DOHH2 (cell line): ENCODE data around the gene KLK11.

Source experiments
- H3F3A ChIP-seq: fragments of 200-600 bp; sonication (generic), shearing (Covaris generic); 2 replicates; pipeline ENCODE4 v1.6.0; 2016; ENCODE audit warnings: antibody characterized with exemption, mild to moderate bottlenecking; ENCODE audit not compliant: control insufficient read depth, insufficient read depth
- H3K27ac ChIP-seq: fragments of 200-600 bp; sonication (generic); 2 replicates; pipeline ENCODE4 v1.5.1; 2014; ENCODE audit warnings: low read depth, mild to moderate bottlenecking, low read length, moderate library complexity
- H3K27me3 ChIP-seq: fragments of 200-600 bp; sonication (generic); 2 replicates; pipeline ENCODE4 v1.6.1; 2014; ENCODE audit warnings: mild to moderate bottlenecking, low read length, mixed read lengths; ENCODE audit not compliant: control insufficient read depth
- H3K36me3 ChIP-seq: fragments of 200-600 bp; sonication (generic); 2 replicates; pipeline ENCODE4 v1.6.1; 2014; ENCODE audit warnings: mild to moderate bottlenecking, low read length, moderate library complexity, mixed read lengths; ENCODE audit not compliant: control insufficient read depth
- H3K4me1 ChIP-seq: fragments of 200-600 bp; sonication (generic); 2 replicates; pipeline ENCODE4 v1.6.1; 2014; ENCODE audit warnings: mild to moderate bottlenecking, low read length, mixed read lengths; ENCODE audit not compliant: control insufficient read depth
- H3K4me2 ChIP-seq: fragments of 200-600 bp; sonication (generic); 2 replicates; pipeline ENCODE4 v1.6.0; 2014; ENCODE audit warnings: mild to moderate bottlenecking, low read length, moderate library complexity
- H3K4me3 ChIP-seq: fragments of 200-600 bp; sonication (generic); 2 replicates; pipeline ENCODE4 v1.5.1; 2014; ENCODE audit warnings: mild to moderate bottlenecking, low read length, mixed read lengths
- H3K79me2 ChIP-seq: fragments of 200-600 bp; sonication (generic); 2 replicates; pipeline ENCODE4 v1.6.1; 2014; ENCODE audit warnings: mild to moderate bottlenecking, low read length, mixed read lengths; ENCODE audit not compliant: control insufficient read depth
- H3K9me2 ChIP-seq: fragments of 200-600 bp; sonication (generic); replicated peaks from 2 replicates; pipeline ENCODE4 v1.6.1; 2014; ENCODE audit warnings: mild to moderate bottlenecking, low read length, mixed read lengths; ENCODE audit not compliant: control insufficient read depth
- H3K9me3 ChIP-seq: fragments of 200-600 bp; sonication (generic); 2 replicates; pipeline ENCODE4 v1.6.1; 2014; ENCODE audit warnings: antibody characterized with exemption, low read length, mixed read lengths; ENCODE audit not compliant: control insufficient read depth, insufficient read depth
- H4K20me1 ChIP-seq: fragments of 200-600 bp; sonication (generic); 2 replicates; pipeline ENCODE4 v1.6.0; 2014; ENCODE audit warnings: low read depth, mild to moderate bottlenecking, antibody characterized with exemption, low read length, moderate library complexity; ENCODE audit not compliant: control insufficient read depth, insufficient read depth
- CTCF ChIP-seq: fragments of 200-600 bp; sonication (generic); IDR thresholded peaks from one replicate; pipeline ENCODE4 v1.5.1; 2014; ENCODE audit warnings: antibody characterized with exemption, mild to moderate bottlenecking, low read depth, low read length; ENCODE audit not compliant: poor library complexity, severe bottlenecking
- EZH2phosphoT487 ChIP-seq: fragments of 200-600 bp; sonication (generic); IDR thresholded peaks from 2 replicates; pipeline ENCODE4 v1.6.1; 2017; ENCODE audit warnings: borderline replicate concordance, mild to moderate bottlenecking, antibody characterized with exemption, low read length, moderate library complexity, mixed read lengths

Gene KLK11

GRCh38 chr19:51066393-51067186 lies 40.2 kb upstream of the KLK11 start:
- H3K4me3 ChIP-seq: no peak overlapping the region
- no peaks in the 10 kb centered on the region for H3K9me3 ChIP-seq
- H3K36me3 ChIP-seq: no peaks in the 10 kb centered on the region
- H3K9me2 ChIP-seq: no peaks in the 10 kb centered on the region
- TF ChIP-seq CTCF (no peak), EZH2phosphoT487 (no peak)
- H3K27ac ChIP-seq: no peak overlapping the region
- no peaks in the 10 kb centered on the region for H4K20me1 ChIP-seq
- H3K4me1 ChIP-seq: no peaks in the 10 kb centered on the region
- H3F3A ChIP-seq: no peaks in the 10 kb centered on the region
- H3K27me3 ChIP-seq: 0 out of 2 replicates have a peak, but pooled peaks cover 7% of the 10 kb centered on the region
- no peak overlapping the region for H3K4me2 ChIP-seq
- no peaks in the 10 kb centered on the region for H3K79me2 ChIP-seq

GRCh38 chr19:51065221-51065960 lies 39.0 kb upstream of the KLK11 start:
- Histone ChIP-seq H4K20me1 (no peaks in the 10 kb centered on the region), H3K27me3 (0 out of 2 replicates have a peak, but pooled peaks cover 6% of the 10 kb centered on the region), H3K27ac (no peak overlapping the region), H3K4me2 (no peak overlapping the region), H3K9me2 (no peaks in the 10 kb centered on the region), H3K36me3 (no peaks in the 10 kb centered on the region), H3K79me2 (no peaks in the 10 kb centered on the region), H3F3A (no peaks in the 10 kb centered on the region), H3K9me3 (no peaks in the 10 kb centered on the region), H3K4me3 (no peak overlapping the region), H3K4me1 (no peaks in the 10 kb centered on the region)
- TF ChIP-seq CTCF: no peak
- no peak for TF ChIP-seq EZH2phosphoT487

- H3K27me3 ChIP-seq: 0 out of 2 replicates have a peak, but pooled peaks cover 4% of the 10 kb centered on the region
- TF ChIP-seq EZH2phosphoT487: no peak
- no peak for TF ChIP-seq CTCF
- H3K27ac ChIP-seq: no peak within 1 kb of the TSS
- no peaks in the 10 kb centered on the region for H3K79me2 ChIP-seq
- H4K20me1 ChIP-seq: no peaks in the 10 kb centered on the region
- H3K9me3 ChIP-seq: no peaks in the 10 kb centered on the region
- H3K9me2 ChIP-seq: no peaks in the 10 kb centered on the region
- no peak within 1 kb of the TSS for H3K4me3 ChIP-seq
- no peaks in the 10 kb centered on the region for H3K4me1 ChIP-seq
- no peaks in the 10 kb centered on the region for H3K36me3 ChIP-seq
- H3K4me2 ChIP-seq: no peak within 1 kb of the TSS
- H3F3A ChIP-seq: no peaks in the 10 kb centered on the region
These were observed 38.3 kb upstream of the KLK11 start, which contains the start of gene KLK13 for GRCh38 chr19:51064534-51065220. KLK13 (minus strand) TSS chr19:51065092; CDS start chr19:51065067, 25 bp downstream.
